IPS-NIHi7 (cell line): ENCODE measurements around the gene ADCY7.

Experiments
- DNase-seq: peaks from one replicate; pipeline ENCODE4 v3.0.0; 2012; ENCODE audit warnings: mixed read lengths; ENCODE audit errors: extremely low spot score

Gene ADCY7

GRCh38 chr16:50313596-50314478, 47.5 kb downstream of the ADCY7 start:
- DNase-seq: peak; percentile 27

DNA sequence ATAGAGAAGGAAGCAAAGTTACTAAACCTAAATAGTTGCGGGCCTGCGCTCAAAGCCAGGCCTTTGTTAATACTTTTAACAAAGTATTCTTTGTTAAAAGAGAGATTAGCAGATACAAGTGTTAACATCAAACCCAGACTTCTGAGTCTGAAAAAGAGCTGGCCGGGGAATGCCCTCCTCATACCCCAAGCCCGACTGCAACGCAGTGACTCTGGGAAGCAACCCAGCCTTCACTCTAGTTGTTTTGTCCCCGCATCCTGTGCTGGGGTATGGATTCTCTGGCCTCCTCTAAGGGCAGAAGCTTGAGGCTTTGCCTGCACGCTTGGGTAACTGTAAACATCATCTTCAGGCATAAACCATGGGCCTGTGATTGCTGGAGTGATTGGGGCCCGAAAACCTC, 48.3 kb downstream of the ADCY7 start:
- peak; percentile 10 for DNase-seq

GRCh38 chr16:50315346-50315997, 49.1 kb downstream of the ADCY7 start:
- DNase-seq: no peak

DNA sequence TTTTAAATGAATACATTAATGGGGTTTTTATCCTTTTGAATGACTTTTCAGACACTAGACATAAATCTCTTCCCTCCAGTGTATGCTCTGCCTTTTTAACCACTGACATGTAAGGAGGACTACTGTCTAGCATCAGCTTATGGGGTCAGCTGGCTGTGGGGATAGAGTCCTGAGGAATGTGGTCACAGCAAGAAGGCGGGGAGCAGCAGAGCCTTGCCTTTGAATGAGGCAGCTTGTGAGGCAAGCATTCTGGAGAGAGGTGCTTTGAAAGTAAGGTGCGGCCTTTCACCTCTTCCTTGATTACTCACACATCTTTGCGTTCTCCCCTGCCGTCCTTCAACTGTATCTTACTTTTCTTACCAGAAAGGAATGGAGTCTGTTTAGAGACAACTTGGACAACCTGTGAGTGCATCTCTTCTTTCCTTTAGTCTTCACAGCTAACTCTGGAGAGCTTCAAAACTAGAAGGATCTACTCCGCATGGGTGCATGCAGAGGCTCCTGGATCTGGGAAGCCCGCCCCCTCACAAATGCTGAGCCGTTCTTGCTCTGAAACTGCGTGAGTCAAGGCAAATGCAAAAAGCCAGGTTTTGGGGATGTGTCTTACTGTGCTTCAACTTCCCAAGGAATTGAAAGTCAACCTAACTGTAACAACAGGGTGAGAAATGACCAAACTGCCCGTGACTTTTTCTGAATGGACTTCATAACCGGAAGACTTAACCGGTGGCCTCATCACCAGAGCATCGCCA, 49.9 kb downstream of the ADCY7 start:
- DNase-seq: no peak

DNA sequence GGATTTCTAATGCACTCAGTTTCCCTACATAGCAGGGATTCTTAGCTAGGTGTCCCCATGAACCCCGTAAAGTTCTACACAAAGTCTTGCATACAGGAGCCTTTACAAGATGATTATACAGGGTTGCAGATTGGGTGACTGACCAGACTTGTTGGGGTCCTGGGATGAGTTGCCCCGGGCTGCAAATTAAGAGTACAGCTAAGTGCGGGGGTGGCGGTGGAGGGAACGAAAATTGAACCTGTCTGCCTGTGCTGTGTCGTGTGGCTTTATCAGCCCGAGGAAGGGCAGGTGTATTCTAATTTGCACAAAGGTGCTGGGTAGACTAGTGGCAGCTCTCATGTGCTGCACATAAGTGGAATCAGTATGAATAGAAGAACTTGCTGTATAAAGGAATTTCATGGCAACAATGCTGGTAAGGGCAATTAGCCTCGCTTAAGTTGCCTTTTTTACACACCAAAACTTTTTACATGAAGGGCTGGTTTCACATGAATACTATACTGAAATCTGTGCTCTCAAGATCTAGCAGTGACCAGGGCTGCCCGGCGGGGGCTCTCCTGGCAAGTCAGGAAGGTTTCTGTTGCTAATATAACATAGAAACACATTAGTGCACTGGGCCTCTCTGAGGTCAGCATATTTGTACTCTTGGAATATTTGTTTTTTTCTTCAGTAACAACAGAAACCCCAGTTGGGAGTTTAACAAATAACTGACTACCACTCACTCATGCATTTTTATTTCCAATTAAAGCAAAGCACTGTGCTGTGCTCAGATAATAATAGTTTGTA, 50.7 kb downstream of the ADCY7 start:
- no peak for DNase-seq

- no peak for DNase-seq
These were observed 52.6 kb downstream of the ADCY7 start for GRCh38 chr16:50318796-50319578.

DNA sequence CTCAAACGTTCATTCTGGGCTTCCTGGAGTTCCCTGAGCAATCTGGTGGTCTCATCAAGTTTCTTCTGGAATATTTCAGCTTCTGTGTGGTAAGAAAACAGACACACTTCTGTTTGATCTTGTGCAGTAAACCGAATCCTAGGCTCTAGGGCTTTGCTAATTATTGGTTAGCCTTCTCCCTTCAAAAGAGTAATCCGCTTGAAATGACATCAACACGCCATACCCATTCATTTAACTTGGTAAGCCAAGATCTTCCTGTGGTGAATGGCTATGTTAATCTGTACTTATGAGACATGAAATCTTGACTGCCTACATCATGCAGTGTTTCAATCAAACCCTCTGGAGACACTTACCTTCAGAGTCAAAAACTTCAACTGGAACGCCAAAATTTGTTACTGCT, 54.0 kb downstream of the ADCY7 start:
- DNase-seq: no peak

DNA sequence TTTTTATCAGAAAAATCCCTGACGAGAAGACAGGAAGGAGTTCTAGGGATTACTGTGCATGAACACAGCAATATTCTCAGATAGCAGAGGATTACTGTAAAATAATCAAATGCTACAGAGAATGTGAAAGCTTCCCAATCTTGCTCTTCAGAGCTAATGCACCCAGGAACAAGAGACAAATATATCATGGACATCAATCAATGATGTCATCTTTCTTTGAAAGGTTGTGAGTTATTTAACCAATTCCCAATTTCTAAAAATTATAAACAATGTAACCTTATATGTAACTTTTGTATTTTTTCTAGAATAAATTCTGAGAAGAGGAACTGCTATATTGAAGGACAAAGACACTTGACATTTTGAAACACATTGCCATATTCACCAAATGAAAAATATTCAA, 56.0 kb downstream of the ADCY7 start:
- DNase-seq: no peak

GRCh38 chr16:50323335-50324011, 57.1 kb downstream of the ADCY7 start:
- no peak for DNase-seq

- DNase-seq: no peak
These were observed 58.0 kb downstream of the ADCY7 start for GRCh38 chr16:50324345-50324744.

- DNase-seq: no peak
These were observed 59.9 kb downstream of the ADCY7 start for GRCh38 chr16:50326264-50326663.

DNA sequence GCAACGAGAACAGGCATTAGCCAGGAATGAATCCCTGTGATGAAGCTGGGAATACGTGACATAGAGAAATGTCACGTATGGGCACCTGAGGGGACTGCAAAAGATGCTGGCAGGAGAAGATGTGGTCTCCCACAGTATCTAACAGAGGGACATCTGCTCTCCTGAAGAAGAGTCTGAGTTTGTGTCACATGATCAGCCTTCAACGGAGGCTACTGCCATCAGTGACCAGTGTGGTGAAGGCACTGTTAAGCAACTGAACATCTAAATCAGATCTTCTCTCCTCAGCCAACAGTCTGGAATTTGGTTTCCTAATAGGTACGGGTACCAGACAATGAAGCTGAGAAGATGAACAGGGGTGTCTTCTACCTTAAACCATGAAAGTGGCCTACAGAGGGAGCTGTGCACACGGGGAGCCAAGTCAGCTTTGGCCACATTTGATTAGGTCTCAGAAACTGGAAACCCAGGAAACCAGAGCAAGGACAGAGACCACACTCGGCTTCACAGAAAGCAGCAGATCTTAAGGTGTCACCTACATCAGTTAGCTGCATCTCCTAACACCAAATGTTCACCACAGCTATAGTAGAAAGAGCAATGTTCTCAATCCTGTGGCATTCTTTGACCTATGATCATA, 60.6 kb downstream of the ADCY7 start:
- peak; percentile 60 for DNase-seq

DNA sequence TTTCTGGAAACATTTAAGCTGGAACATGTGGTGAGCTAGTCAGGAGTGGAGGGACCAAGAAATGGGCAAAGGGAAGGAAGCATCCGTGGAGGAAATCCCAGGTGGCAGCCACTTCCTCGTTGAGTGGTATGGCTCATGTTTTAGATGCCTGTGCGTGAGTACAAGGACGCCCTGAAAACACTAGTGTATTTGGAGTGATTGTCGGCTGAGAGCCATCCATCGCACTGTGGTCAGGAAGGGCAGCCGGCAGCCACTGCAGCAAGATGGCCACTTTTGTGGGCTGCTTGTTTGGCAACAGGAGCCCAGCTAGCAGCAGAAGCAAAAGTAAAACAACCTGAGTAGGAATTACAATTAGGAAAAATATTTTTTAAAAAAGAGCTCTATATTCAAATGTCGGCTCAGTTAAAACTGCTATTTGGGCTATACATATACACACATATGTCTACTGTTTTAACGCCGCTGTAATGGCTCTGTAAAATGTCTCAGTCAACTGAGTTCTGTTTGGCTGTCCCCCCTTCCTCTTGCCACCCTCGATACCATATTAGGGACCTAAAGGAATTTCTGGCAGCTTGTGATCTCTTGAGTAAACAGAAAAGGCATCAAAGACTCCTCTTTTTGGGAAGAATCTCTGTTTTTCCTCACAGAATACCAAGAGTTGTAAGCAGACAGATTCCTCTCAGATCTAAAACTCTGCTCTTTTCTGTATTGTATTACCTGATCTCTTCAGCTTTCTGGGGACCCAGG, 63.3 kb downstream of the ADCY7 start:
- no peak for DNase-seq

GRCh38 chr16:50331570-50331969, 65.2 kb downstream of the ADCY7 start:
- DNase-seq: no peak

DNA sequence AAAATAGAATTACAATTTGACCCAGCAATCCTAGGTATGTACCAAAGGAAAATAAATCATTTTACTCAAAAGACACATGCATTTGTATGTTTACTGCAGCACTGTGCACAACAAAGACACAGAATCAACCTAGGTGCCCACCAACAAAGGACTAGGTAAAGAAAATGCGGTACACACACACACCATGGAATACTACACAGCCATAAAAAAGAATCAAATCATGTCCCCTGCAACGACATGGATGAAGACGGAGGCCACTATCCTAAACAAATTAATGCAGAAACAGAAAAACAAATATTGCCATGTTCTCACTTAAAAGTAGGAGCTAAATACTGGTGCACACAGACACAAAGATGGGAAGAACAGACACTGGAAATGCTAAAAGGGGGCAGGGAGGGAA, 66.2 kb downstream of the ADCY7 start:
- no peak for DNase-seq

DNA sequence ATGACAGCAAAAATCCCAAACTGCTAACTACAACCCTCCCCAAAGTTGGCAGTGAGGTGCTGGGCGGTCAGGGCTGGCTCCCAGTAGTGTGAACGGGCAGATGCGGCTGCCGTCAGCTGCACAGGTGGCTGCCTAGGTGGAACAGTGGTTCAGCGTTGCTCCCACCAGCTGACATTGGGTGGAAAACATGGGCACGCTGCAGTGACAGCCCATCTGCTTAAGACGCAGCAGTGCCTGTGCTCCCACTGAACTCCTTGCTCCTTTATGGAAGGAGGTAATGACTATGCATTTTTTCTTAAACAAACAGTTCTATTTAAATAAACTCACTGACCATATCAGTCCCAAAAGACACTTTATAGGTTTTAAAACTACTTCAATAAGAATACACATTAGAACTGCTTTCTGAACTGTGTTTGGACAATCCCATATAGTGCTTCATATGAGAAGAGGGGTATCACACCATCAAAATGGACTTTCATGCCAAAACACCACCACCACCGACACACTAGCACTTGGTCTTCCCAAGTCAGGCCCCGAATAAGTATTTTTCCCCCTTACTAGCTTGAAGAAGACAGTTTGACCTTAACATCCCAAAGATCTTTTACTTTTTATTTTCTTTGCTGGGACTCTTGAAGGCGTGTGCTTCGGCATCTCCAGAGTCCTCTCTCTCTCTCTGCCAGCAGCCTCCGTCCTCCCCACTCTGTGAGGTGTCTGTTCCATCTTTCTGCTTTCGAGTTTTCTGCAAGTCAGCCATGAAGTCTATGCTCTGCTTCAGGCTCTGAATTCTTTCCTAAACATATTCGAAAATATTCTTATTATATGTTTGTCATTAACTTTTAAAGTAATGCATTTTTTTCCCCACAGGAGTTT, 68.0 kb downstream of the ADCY7 start:
- no peak for DNase-seq

DNA sequence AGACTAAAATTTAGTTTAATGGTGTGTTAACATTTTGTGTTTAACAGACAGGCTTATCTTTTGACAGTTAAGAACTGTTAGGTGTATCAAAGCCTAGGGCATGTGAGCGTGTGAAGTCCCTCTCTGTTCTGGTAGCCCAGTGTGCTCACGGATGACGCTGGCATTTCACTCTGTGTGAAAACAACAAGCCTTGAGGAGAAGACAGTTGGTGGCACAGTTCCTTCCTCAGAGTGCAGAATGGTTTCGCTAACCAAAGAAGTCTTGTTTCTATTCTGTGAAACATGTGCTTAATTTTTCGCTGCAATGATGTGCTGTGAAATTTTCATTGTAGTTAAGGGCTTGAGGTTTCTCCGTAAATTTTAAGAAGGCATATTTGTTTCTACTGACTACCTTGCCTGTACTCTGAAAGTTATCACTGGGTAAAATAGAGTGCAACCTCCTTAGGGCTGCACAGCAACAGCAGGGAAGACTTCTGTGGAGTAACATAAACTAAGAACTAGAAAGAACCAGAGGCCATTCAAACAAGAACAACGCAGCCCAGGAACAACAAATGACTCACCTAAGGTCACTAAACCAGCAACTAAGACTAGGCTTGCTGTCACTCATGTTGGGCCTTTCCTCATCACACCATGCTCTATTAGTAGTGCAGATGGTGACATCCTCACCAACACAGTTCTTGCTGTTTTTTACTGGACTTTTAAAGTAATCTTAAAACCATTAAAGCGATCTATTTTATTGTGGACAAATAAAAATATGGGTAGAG, 69.0 kb downstream of the ADCY7 start:
- no peak for DNase-seq
